HepG2 (cell line): ENCODE measurements around the gene MBD5. TPM values are rescaled to one million over a fixed set of nuclear protein-coding genes. Genes with fewer than 3 reads are reported as not detected.

Source experiments
- ATAC-seq: fragments of 200-7000 bp; cut with Tn5 transposase; 3 replicates; pipeline ENCODE4 v1.9.1; 2020; ENCODE audit warnings: mild to moderate bottlenecking, moderate library complexity
- BruUV-seq: library from RNA; stranded (reverse); fragments of 400-500 nt; replicated peaks from 2 replicates; lab custom pipeline; 2021; lab: Mats Ljungman, UMichigan
- CTCF ChIA-PET: fragments of 300-600 bp; formaldehyde crosslinking; extraction: SDS; loops from one replicate; lab custom pipeline; 2021; ENCODE audit warnings: low total read pairs, inconsistent platforms, low intra/inter-chr PET ratio; lab: Yijun Ruan, JAX
- POLR2A ChIA-PET: fragments of 350-600 bp; sonication (Branson Sonifier 250); formaldehyde crosslinking; loops from one replicate; lab custom pipeline; 2020; ENCODE audit warnings: antibody characterized with exemption, inconsistent platforms; lab: Yijun Ruan, JAX
- DNase-seq: peaks from one replicate; pipeline ENCODE4 v3.0.0-alpha.2; 2015; ENCODE audit warnings: low spot score
- FAIRE-seq: peaks from 3 replicates; lab custom pipeline; 2011; peaks lifted over from hg19 to GRCh38; lab: Jason Lieb, UNC
- H2AFZ ChIP-seq: one replicate; pipeline ENCODE4 v1.6.1; 2011; ENCODE audit warnings: low read length, inconsistent platforms
- H3K27ac ChIP-seq: fragments of 300-600 bp; 3 replicates; pipeline ENCODE4 v1.8.0; 2011; ENCODE audit warnings: mixed run types, mild to moderate bottlenecking, mixed read lengths, low read length, inconsistent platforms; ENCODE audit not compliant: insufficient read depth; ENCODE audit errors: extremely low read length
- H3K27me3 ChIP-seq, 2 experiments: fragments of 200-600 bp in 1 of 2; 2 replicates in 1 of 2; 3 replicates in 1 of 2; pipeline versions ENCODE4 v1.6.0 to v1.8.0; 2011; ENCODE audit warnings: low read length in 2 of 2, mild to moderate bottlenecking in 2 of 2, moderate library complexity in 2 of 2, inconsistent platforms in 1 of 2; ENCODE audit not compliant: insufficient read depth in 2 of 2, control insufficient read depth in 1 of 2
- H3K36me3 ChIP-seq, 2 experiments: fragments of 200-600 bp in 1 of 2; replicated peaks in 1 of 2; 2 replicates in 1 of 2; 3 replicates in 1 of 2; pipeline versions ENCODE4 v1.5.1 to v1.8.0; 2011; ENCODE audit warnings: low read length in 2 of 2, inconsistent platforms in 1 of 2; ENCODE audit not compliant: insufficient read depth in 2 of 2, control insufficient read depth in 1 of 2
- H3K4me1 ChIP-seq: 2 replicates; pipeline ENCODE4 v1.5.1; 2012; ENCODE audit warnings: low read length, inconsistent platforms; ENCODE audit not compliant: insufficient read depth
- H3K4me2 ChIP-seq: 2 replicates; pipeline ENCODE4 v1.6.0; 2011; ENCODE audit warnings: low read depth, low read length, inconsistent platforms
- H3K4me3 ChIP-seq, 3 experiments: fragments of 200-600 bp in 1 of 3; sonication (generic), shearing (Covaris generic) in 1 of 3; replicated peaks in 1 of 3; 2 replicates each; pipeline ENCODE4 v1.5.1; 2011 to 2016; ENCODE audit warnings: low read length in 3 of 3, inconsistent platforms in 2 of 3, low read depth in 2 of 3, mild to moderate bottlenecking in 2 of 3, control low read depth in 1 of 3, mixed read lengths in 1 of 3; ENCODE audit not compliant: insufficient read depth in 1 of 3
- H3K79me2 ChIP-seq: one replicate; pipeline ENCODE4 v1.6.1; 2011; ENCODE audit warnings: low read length, inconsistent platforms; ENCODE audit not compliant: insufficient read depth
- H3K9ac ChIP-seq: 2 replicates; pipeline ENCODE4 v1.6.0; 2011; ENCODE audit warnings: mild to moderate bottlenecking, low read depth, low read length, inconsistent platforms; ENCODE audit not compliant: insufficient read depth
- H3K9me3 ChIP-seq: 2 replicates; pipeline ENCODE4 v1.5.1; 2012; ENCODE audit warnings: mild to moderate bottlenecking, low read length
- H4K20me1 ChIP-seq: 2 replicates; pipeline ENCODE4 v1.6.0; 2011; ENCODE audit warnings: inconsistent platforms, mild to moderate bottlenecking, low read length, moderate library complexity; ENCODE audit not compliant: insufficient read depth
- BORCS8-MEF2B ChIP-seq: sonication (generic); formaldehyde crosslinking; IDR thresholded peaks from 2 replicates; pipeline ENCODE4 v1.8.0; 2022; ENCODE audit warnings: mild to moderate bottlenecking, missing genetic modification reagents
- CBX1 ChIP-seq: IDR thresholded peaks from one replicate; pipeline ENCODE4 v1.6.1; 2016; ENCODE audit warnings: antibody characterized with exemption, low read depth
- DBP ChIP-seq: sonication (generic); formaldehyde crosslinking; IDR thresholded peaks from 2 replicates; pipeline ENCODE4 v1.4.0; 2020; ENCODE audit warnings: missing genetic modification reagents; ENCODE audit errors: not compliant biosample characterization
- DRAP1 ChIP-seq: IDR thresholded peaks from 2 replicates; pipeline ENCODE4 v1.6.1; 2016; ENCODE audit warnings: missing genetic modification reagents, missing compliant biosample characterization
- ETS1 ChIP-seq: sonication (generic); formaldehyde crosslinking; IDR thresholded peaks from 2 replicates; pipeline ENCODE4 v1.4.0; 2020; ENCODE audit warnings: missing genetic modification reagents
- HIC2 ChIP-seq: sonication (generic); formaldehyde crosslinking; IDR thresholded peaks from 2 replicates; pipeline ENCODE4 v1.9.0; 2022; ENCODE audit warnings: low read depth, missing genetic modification reagents
- ZBTB46 ChIP-seq: sonication (generic); formaldehyde crosslinking; IDR thresholded peaks from 2 replicates; pipeline ENCODE4 v1.4.0; 2020; ENCODE audit warnings: mild to moderate bottlenecking, missing genetic modification reagents, borderline replicate concordance
- ZNF235 ChIP-seq: sonication (generic); formaldehyde crosslinking; IDR thresholded peaks from 2 replicates; pipeline ENCODE4 v1.8.1; 2023; ENCODE audit warnings: mild to moderate bottlenecking, missing genetic modification reagents, borderline replicate concordance
- ZNF446 ChIP-seq: sonication (generic); formaldehyde crosslinking; IDR thresholded peaks from 2 replicates; pipeline ENCODE4 v1.5.0; 2020; ENCODE audit warnings: mild to moderate bottlenecking, missing genetic modification reagents
- ZNF503 ChIP-seq: sonication (generic); formaldehyde crosslinking; IDR thresholded peaks from 2 replicates; pipeline ENCODE4 v1.4.0; 2020; ENCODE audit warnings: missing genetic modification reagents
- ZNF563 ChIP-seq: sonication (generic); formaldehyde crosslinking; IDR thresholded peaks from 2 replicates; pipeline ENCODE4 v1.8.0; 2022; ENCODE audit warnings: mild to moderate bottlenecking, moderate library complexity, missing genetic modification reagents
- WGBS: methylation state at CpG from one replicate; pipeline ENCODE4 v1.1.6; 2017; ENCODE audit warnings: low lambda C conversion rate; 5-methylcytosine and 5-hydroxymethylcytosine counted together
- in situ Hi-C: cut with HindIII; loops from 2 replicates; pipeline ENCODE4 v1.10.0; 2017; ENCODE audit warnings: low pct_unique_long_range_greater_than_20kb; ENCODE audit not compliant: extremely low pct_ligation_motif_present
- intact Hi-C: fragments of 100-400 bp; cut with micrococcal nuclease; formaldehyde crosslinking; loops from one replicate; pipeline ENCODE4 v1.10.0; 2022; ENCODE audit not compliant: unreplicated experiment
- polyA plus RNA-seq, 8 experiments: library from polyadenylated mRNA; depleted of rRNA in 3 of 8; stranded (reverse) in 7 of 8; unstranded in 1 of 8; fragments of >200 nt; fragmentation: Illumina TruSeq in 4 of 8; extraction: Trizol in 4 of 8; gene quantifications; 2 replicates each; pipeline versions ENCODE4 v1.2.1 to v1.2.3, GENCODE V29; 2011 to 2016; ENCODE audit warnings: low read depth in 4 of 8, missing spikeins in 1 of 8, mixed read lengths in 1 of 8; ENCODE audit not compliant: insufficient read depth in 1 of 8
- total RNA-seq, 5 experiments: library from RNA; depleted of rRNA; stranded (reverse); fragments of >200 nt; fragmentation: Illumina TruSeq; extraction: Trizol; gene quantifications; 2 replicates each; pipeline ENCODE4 v1.2.3, GENCODE V29; 2016; ENCODE audit warnings: low read depth in 1 of 5

MBD5 gene
- total and polyA plus RNA-seq, 2 of the 13 experiments (the other 11 are each of a cell fraction or from before 2014, with no cell fraction given): 13.5 to 26.4 TPM

GRCh38 chr2:148557844-148558436, 537.0 kb downstream of the MBD5 start (continued):
- TF ChIP-seq ETS1 (CRISPR knock-in tag): no peak
- TF ChIP-seq ZNF563 (CRISPR knock-in tag): no peak
- TF ChIP-seq BORCS8-MEF2B (CRISPR knock-in tag): no peak
- no peak for TF ChIP-seq ZNF503 (CRISPR knock-in tag)

- intact Hi-C loops (no loop called here), in situ Hi-C loops (no loop called here)
- 6% methylated on average over 3 of the region's 5 CpGs for WGBS
- Histone ChIP-seq H3K79me2 (no peaks in the 10 kb centered on the region), H4K20me1 (no peaks in the 10 kb centered on the region), H3K9me3 (0 out of 2 replicates have a peak, but pooled peaks cover 8% of the 10 kb centered on the region), H3K27ac (no peak overlapping the region), H2AFZ (no peak overlapping the region), H3K27me3 (peaks cover 0 to 21% of the 10 kb centered on the region in 2 experiments; a peak in 2 of 5 replicates), H3K9ac (no peak overlapping the region), H3K4me2 (no peak overlapping the region), H3K4me3 (no peak overlapping the region), H3K36me3 (no peaks in the 10 kb centered on the region), H3K4me1 (no peaks in the 10 kb centered on the region)
- no TSS peak for BruUV-seq
- FAIRE-seq: no peak
- no peak for DNase-seq
- CTCF ChIA-PET: no interaction called here
- POLR2A ChIA-PET: no interaction called here
- ATAC-seq: peak; percentile 61
- TF ChIP-seq DRAP1 (CRISPR knock-in tag) (no peak), ZBTB46 (CRISPR knock-in tag) (no peak), HIC2 (CRISPR knock-in tag) (no peak), ZNF235 (CRISPR knock-in tag) (no peak), CBX1 (no peak), ZNF446 (CRISPR knock-in tag) (no peak), DBP (CRISPR knock-in tag) (no peak)
- TF ChIP-seq, all 625 proteins: peak for 0
These were observed 539.6 kb downstream of the MBD5 start for GRCh38 chr2:148560496-148560895.
